Mesenchymal stem cell (in vitro differentiated cells and primary cell): ENCODE results near the gene MGP.

Experiments
- DNase-seq: peaks from one replicate; pipeline ENCODE4 v3.0.0-alpha.2; 2013
- H2AFZ ChIP-seq: one replicate; pipeline ENCODE4 v1.6.1; 2013; ENCODE audit warnings: low read depth, mild to moderate bottlenecking, control low read depth, inconsistent platforms, low read length, moderate library complexity
- H2AK5ac ChIP-seq: 2 replicates; pipeline ENCODE4 v1.6.1; 2013; ENCODE audit warnings: low read length, moderate library complexity, mild to moderate bottlenecking, inconsistent platforms; ENCODE audit not compliant: severe bottlenecking
- H2BK120ac ChIP-seq: one replicate; pipeline ENCODE4 v1.6.1; 2013; ENCODE audit warnings: low read depth, mild to moderate bottlenecking, inconsistent platforms, low read length, moderate library complexity
- H2BK12ac ChIP-seq, 2 experiments: one replicate each; pipeline ENCODE4 v1.6.1; 2013; ENCODE audit warnings: inconsistent platforms in 2 of 2, low read length in 2 of 2, mild to moderate bottlenecking in 2 of 2, moderate library complexity in 2 of 2, control low read depth in 1 of 2
- H2BK15ac ChIP-seq: one replicate; pipeline ENCODE4 v1.6.1; 2013; ENCODE audit warnings: mild to moderate bottlenecking, low read depth, inconsistent platforms; ENCODE audit not compliant: poor library complexity, severe bottlenecking
- H2BK5ac ChIP-seq: 2 replicates; pipeline ENCODE4 v1.6.1; 2013; ENCODE audit warnings: low read depth, mild to moderate bottlenecking, low read length, control low read depth, inconsistent platforms; ENCODE audit not compliant: poor library complexity, severe bottlenecking
- H3K14ac ChIP-seq, 2 experiments: one replicate each; pipeline ENCODE4 v1.6.1; 2013; ENCODE audit warnings: inconsistent platforms in 2 of 2, low read length in 2 of 2, control low read depth in 1 of 2, mild to moderate bottlenecking in 1 of 2, moderate library complexity in 1 of 2
- H3K18ac ChIP-seq, 2 experiments: one replicate each; pipeline ENCODE4 v1.6.1; 2013; ENCODE audit warnings: inconsistent platforms in 2 of 2, low read length in 2 of 2, control low read depth in 1 of 2, low read depth in 1 of 2, mild to moderate bottlenecking in 1 of 2
- H3K23ac ChIP-seq, 2 experiments: one replicate each; pipeline ENCODE4 v1.6.1; 2013; ENCODE audit warnings: inconsistent platforms in 2 of 2, low read length in 2 of 2, mild to moderate bottlenecking in 2 of 2, moderate library complexity in 2 of 2, control low read depth in 1 of 2
- H3K27ac ChIP-seq: 2 replicates; pipeline ENCODE4 v1.5.1; 2013; ENCODE audit warnings: mild to moderate bottlenecking, moderate library complexity, low read length, control low read depth, inconsistent platforms; ENCODE audit not compliant: poor library complexity, severe bottlenecking
- H3K27me3 ChIP-seq, 2 experiments: 2 replicates each; pipeline versions ENCODE4 v1.6.1 to v1.7.0; 2013; ENCODE audit warnings: low read length in 2 of 2, mild to moderate bottlenecking in 2 of 2, moderate library complexity in 2 of 2, control low read depth in 1 of 2, inconsistent platforms in 1 of 2; ENCODE audit not compliant: control insufficient read depth in 1 of 2, insufficient read depth in 1 of 2
- H3K36me3 ChIP-seq, 2 experiments: 2 replicates each; pipeline versions ENCODE4 v1.6.1 to v1.7.0; 2013; ENCODE audit warnings: low read length in 2 of 2, control low read depth in 1 of 2, inconsistent platforms in 1 of 2, low read depth in 1 of 2, mild to moderate bottlenecking in 1 of 2; ENCODE audit not compliant: insufficient read depth in 2 of 2, control insufficient read depth in 1 of 2
- H3K4ac ChIP-seq, 2 experiments: one replicate each; pipeline ENCODE4 v1.6.1; 2013; ENCODE audit warnings: inconsistent platforms in 2 of 2, low read length in 2 of 2, mild to moderate bottlenecking in 2 of 2, moderate library complexity in 2 of 2, control low read depth in 1 of 2, low read depth in 1 of 2
- H3K4me1 ChIP-seq: 2 replicates; pipeline ENCODE4 v1.6.1; 2013; ENCODE audit warnings: low read depth, low read length, control low read depth; ENCODE audit not compliant: control insufficient read depth, insufficient read depth
- H3K4me2 ChIP-seq: 2 replicates; pipeline ENCODE4 v1.6.1; 2013; ENCODE audit warnings: low read length, mild to moderate bottlenecking, inconsistent platforms; ENCODE audit not compliant: poor library complexity, severe bottlenecking
- H3K4me3 ChIP-seq, 2 experiments: 2 replicates each; pipeline versions ENCODE4 v1.5.1 to v1.7.0; 2013; ENCODE audit warnings: low read length in 2 of 2, mild to moderate bottlenecking in 2 of 2, control low read depth in 1 of 2, low read depth in 1 of 2; ENCODE audit not compliant: insufficient read depth in 1 of 2
- H3K79me1 ChIP-seq: replicated peaks from 2 replicates; pipeline ENCODE4 v1.6.1; 2013; ENCODE audit warnings: mild to moderate bottlenecking, control low read depth, low read length, inconsistent platforms; ENCODE audit not compliant: poor library complexity, severe bottlenecking
- H3K9ac ChIP-seq: 2 replicates; pipeline ENCODE4 v1.7.0; 2013; ENCODE audit warnings: mild to moderate bottlenecking, low read length, moderate library complexity
- H3K9me3 ChIP-seq: 2 replicates; pipeline ENCODE4 v1.7.0; 2013; ENCODE audit warnings: mild to moderate bottlenecking, low read length; ENCODE audit not compliant: control insufficient read depth
- H4K8ac ChIP-seq: one replicate; pipeline ENCODE4 v1.6.1; 2013; ENCODE audit warnings: inconsistent platforms, mild to moderate bottlenecking, low read length, moderate library complexity
- H4K91ac ChIP-seq: one replicate; pipeline ENCODE4 v1.6.1; 2013; ENCODE audit warnings: mild to moderate bottlenecking, low read length, inconsistent platforms
- WGBS: methylation state at CpG from one replicate; pipeline ENCODE4 v1.1.7; 2013; ENCODE audit warnings: mixed read lengths; 5-methylcytosine and 5-hydroxymethylcytosine counted together

The MGP gene

GRCh38 chr12:14919455-14919854 lies 33.8 kb upstream of the MGP start:
- Histone ChIP-seq H3K23ac (no peak overlapping the region), H3K4ac (no peak overlapping the region), H3K4me1 (no peaks in the 10 kb centered on the region), H3K4me2 (no peak overlapping the region), H3K9ac (no peak overlapping the region), H4K8ac (no peak overlapping the region), H2AK5ac (no peak overlapping the region), H2BK15ac (no peak overlapping the region), H3K4me3 (no peak overlapping the region), H3K27me3 (no peaks in the 10 kb centered on the region), H3K27ac (no peak overlapping the region), H2BK12ac (no peak overlapping the region), H2BK120ac (no peak overlapping the region), H3K9me3 (no peaks in the 10 kb centered on the region), H2BK5ac (no peak overlapping the region), H3K18ac (no peak overlapping the region), H3K79me1 (no peaks in the 10 kb centered on the region), H2AFZ (no peak overlapping the region), H4K91ac (no peak overlapping the region), H3K14ac (no peak overlapping the region), H3K36me3 (no peaks in the 10 kb centered on the region)
- DNase-seq, result no peak

GRCh38 chr12:14915736-14916135 lies 30.1 kb upstream of the MGP start:
- Histone ChIP-seq H3K14ac (no peak overlapping the region), H2BK120ac (no peak overlapping the region), H3K4me2 (no peak overlapping the region), H3K9ac (no peak overlapping the region), H3K23ac (no peak overlapping the region), H2BK15ac (no peak overlapping the region), H3K79me1 (no peaks in the 10 kb centered on the region), H3K9me3 (no peaks in the 10 kb centered on the region), H3K27me3 (no peaks in the 10 kb centered on the region), H3K18ac (no peak overlapping the region), H4K91ac (no peak overlapping the region), H2BK12ac (no peak overlapping the region), H3K36me3 (no peaks in the 10 kb centered on the region), H4K8ac (no peak overlapping the region), H2AFZ (no peak overlapping the region), H3K4me3 (no peak overlapping the region), H3K4ac (no peak overlapping the region), H3K27ac (no peak overlapping the region), H2BK5ac (no peak overlapping the region), H2AK5ac (no peak overlapping the region), H3K4me1 (peaks cover 3% of the 10 kb centered on the region)
- no CpG with 5 or more reads among the region's 2 CpGs for WGBS
- no peak for DNase-seq

GRCh38 chr12:14913381-14913781 lies 27.7 kb upstream of the MGP start:
- Histone ChIP-seq H3K27me3 (no peaks in the 10 kb centered on the region), H2BK12ac (no peak overlapping the region), H3K9ac (no peak overlapping the region), H3K4me3 (no peak overlapping the region), H3K36me3 (no peaks in the 10 kb centered on the region), H3K4me2 (no peak overlapping the region), H2BK120ac (no peak overlapping the region), H3K79me1 (no peaks in the 10 kb centered on the region), H3K14ac (no peak overlapping the region), H4K91ac (no peak overlapping the region), H2AK5ac (no peak overlapping the region), H4K8ac (no peak overlapping the region), H3K4me1 (peaks cover 3% of the 10 kb centered on the region), H3K23ac (no peak overlapping the region), H3K18ac (no peak overlapping the region), H3K9me3 (no peaks in the 10 kb centered on the region), H2BK15ac (no peak overlapping the region), H3K27ac (no peak overlapping the region), H2AFZ (no peak overlapping the region), H3K4ac (no peak overlapping the region), H2BK5ac (no peak overlapping the region)
- WGBS, result 72% methylated on average over 4 of the region's 4 CpGs
- no peak for DNase-seq

GRCh38 chr12:14911131-14911530 lies 25.5 kb upstream of the MGP start:
- no peak overlapping the region for H3K18ac ChIP-seq
- H2BK12ac ChIP-seq, result no peak overlapping the region
- H2AFZ ChIP-seq, result no peak overlapping the region
- no peaks in the 10 kb centered on the region for H3K27me3 ChIP-seq
- H2AK5ac ChIP-seq, result no peak overlapping the region
- H3K4me2 ChIP-seq, result no peak overlapping the region
- no peak overlapping the region for H2BK120ac ChIP-seq
- H3K9ac ChIP-seq, result no peak overlapping the region
- H2BK5ac ChIP-seq, result no peak overlapping the region
- H3K4ac ChIP-seq, result no peak overlapping the region
- H3K9me3 ChIP-seq, result no peaks in the 10 kb centered on the region
- no peak overlapping the region for H3K14ac ChIP-seq
- no peaks in the 10 kb centered on the region for H3K79me1 ChIP-seq
- H3K23ac ChIP-seq, result no peak overlapping the region
- H3K4me3 ChIP-seq, result no peak overlapping the region
- no peak overlapping the region for H4K91ac ChIP-seq
- DNase-seq, result no peak
- H3K27ac ChIP-seq, result no peak overlapping the region
- H2BK15ac ChIP-seq, result no peak overlapping the region
- H3K4me1 ChIP-seq, result peaks cover 3% of the 10 kb centered on the region
- WGBS, result 81% methylated on average over 2 of the region's 2 CpGs
- H3K36me3 ChIP-seq, result no peaks in the 10 kb centered on the region
- no peak overlapping the region for H4K8ac ChIP-seq
